ENCODE data around the gene C16orf92. TPM values are rescaled to one million over a fixed set of nuclear protein-coding genes. Genes with fewer than 3 reads are reported as not detected.

Gene C16orf92
- total RNA-seq, 1 experiment from 2014 or later, result not detected

DNA sequence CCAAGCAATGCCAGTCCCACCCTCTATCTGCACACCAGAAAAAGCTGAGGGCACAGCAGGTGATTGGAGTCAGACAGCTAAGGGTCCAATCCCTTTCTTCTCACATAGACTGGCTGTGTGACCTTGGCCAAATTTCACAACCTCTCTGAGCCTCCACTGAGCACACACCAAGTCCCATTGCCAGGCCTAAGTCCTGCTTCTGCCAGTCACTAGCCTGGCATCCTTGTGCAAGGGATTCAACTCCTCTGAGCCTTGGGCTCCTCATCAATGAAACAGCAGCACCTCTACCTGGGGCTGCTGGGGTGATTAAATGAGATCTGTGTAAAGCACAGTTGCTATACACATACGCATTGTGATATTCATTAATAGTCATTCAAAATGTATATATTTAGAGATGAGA lies 23.6 kb downstream of the C16orf92 start (continued):
- TF ChIP-seq, protein P1, sequence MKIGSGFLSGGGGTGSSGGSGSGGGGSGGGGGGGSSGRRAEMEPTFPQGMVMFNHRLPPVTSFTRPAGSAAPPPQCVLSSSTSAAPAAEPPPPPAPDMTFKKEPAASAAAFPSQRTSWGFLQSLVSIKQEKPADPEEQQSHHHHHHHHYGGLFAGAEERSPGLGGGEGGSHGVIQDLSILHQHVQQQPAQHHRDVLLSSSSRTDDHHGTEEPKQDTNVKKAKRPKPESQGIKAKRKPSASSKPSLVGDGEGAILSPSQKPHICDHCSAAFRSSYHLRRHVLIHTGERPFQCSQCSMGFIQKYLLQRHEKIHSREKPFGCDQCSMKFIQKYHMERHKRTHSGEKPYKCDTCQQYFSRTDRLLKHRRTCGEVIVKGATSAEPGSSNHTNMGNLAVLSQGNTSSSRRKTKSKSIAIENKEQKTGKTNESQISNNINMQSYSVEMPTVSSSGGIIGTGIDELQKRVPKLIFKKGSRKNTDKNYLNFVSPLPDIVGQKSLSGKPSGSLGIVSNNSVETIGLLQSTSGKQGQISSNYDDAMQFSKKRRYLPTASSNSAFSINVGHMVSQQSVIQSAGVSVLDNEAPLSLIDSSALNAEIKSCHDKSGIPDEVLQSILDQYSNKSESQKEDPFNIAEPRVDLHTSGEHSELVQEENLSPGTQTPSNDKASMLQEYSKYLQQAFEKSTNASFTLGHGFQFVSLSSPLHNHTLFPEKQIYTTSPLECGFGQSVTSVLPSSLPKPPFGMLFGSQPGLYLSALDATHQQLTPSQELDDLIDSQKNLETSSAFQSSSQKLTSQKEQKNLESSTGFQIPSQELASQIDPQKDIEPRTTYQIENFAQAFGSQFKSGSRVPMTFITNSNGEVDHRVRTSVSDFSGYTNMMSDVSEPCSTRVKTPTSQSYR (CRISPR knock-in tag; IDR thresholded peaks at IDR 0.05), result no peak
- TF ChIP-seq TEAD4 (CRISPR knock-in tag; IDR thresholded peaks at IDR 0.05) (no peak), ESRRA (CRISPR knock-in tag; IDR thresholded peaks at IDR 0.05; ENCODE audit: borderline replicate concordance) (no peak), FOXJ3 (CRISPR knock-in tag; IDR thresholded peaks at IDR 0.05; ENCODE audit: borderline replicate concordance) (no peak), HMGA2 (CRISPR knock-in tag; IDR thresholded peaks at IDR 0.05) (no peak), TP53 (CRISPR knock-in tag; IDR thresholded peaks at IDR 0.05) (no peak), ZNF396 (CRISPR knock-in tag; IDR thresholded peaks at IDR 0.05; ENCODE audit: borderline replicate concordance) (no peak)
- TF ChIP-seq, protein P2, sequence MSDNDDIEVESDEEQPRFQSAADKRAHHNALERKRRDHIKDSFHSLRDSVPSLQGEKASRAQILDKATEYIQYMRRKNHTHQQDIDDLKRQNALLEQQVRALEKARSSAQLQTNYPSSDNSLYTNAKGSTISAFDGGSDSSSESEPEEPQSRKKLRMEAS (CRISPR knock-in tag; IDR thresholded peaks at IDR 0.05), result no peak
- TF ChIP-seq, protein P3, sequence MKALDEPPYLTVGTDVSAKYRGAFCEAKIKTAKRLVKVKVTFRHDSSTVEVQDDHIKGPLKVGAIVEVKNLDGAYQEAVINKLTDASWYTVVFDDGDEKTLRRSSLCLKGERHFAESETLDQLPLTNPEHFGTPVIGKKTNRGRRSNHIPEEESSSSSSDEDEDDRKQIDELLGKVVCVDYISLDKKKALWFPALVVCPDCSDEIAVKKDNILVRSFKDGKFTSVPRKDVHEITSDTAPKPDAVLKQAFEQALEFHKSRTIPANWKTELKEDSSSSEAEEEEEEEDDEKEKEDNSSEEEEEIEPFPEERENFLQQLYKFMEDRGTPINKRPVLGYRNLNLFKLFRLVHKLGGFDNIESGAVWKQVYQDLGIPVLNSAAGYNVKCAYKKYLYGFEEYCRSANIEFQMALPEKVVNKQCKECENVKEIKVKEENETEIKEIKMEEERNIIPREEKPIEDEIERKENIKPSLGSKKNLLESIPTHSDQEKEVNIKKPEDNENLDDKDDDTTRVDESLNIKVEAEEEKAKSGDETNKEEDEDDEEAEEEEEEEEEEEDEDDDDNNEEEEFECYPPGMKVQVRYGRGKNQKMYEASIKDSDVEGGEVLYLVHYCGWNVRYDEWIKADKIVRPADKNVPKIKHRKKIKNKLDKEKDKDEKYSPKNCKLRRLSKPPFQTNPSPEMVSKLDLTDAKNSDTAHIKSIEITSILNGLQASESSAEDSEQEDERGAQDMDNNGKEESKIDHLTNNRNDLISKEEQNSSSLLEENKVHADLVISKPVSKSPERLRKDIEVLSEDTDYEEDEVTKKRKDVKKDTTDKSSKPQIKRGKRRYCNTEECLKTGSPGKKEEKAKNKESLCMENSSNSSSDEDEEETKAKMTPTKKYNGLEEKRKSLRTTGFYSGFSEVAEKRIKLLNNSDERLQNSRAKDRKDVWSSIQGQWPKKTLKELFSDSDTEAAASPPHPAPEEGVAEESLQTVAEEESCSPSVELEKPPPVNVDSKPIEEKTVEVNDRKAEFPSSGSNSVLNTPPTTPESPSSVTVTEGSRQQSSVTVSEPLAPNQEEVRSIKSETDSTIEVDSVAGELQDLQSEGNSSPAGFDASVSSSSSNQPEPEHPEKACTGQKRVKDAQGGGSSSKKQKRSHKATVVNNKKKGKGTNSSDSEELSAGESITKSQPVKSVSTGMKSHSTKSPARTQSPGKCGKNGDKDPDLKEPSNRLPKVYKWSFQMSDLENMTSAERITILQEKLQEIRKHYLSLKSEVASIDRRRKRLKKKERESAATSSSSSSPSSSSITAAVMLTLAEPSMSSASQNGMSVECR (CRISPR knock-in tag; IDR thresholded peaks at IDR 0.05; ENCODE audit: borderline replicate concordance), result no peak

DNA sequence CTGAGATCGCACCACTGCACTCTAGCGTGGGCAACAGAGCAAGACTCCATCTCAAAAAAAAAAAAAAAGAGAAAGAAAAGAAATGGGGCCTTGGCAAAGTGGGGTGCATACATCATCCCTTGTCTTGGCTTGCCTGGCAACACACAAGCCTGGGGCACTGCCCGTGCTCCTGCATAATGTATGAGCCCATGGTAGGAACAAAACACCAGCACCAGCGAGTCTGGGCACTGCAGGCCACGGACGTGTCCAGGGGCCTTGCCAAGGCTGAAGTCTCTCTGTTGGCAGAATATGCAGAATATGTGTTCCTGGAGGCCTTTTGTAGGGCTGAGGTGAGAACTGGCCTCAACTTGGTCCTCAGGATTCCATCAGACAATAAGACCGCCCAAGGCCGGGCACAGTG lies 26.9 kb downstream of the C16orf92 start:
- ChIA-PET CTCF (interaction anchor here (0.8 to 2.0 kb wide), 3 partner anchors 17 to 42 kb away, joined by 3 to 16 read pairs (median 6); partner anchors contain the start of gene TLCD3B), POLR2A (no interaction called here)
- no peak overlapping the region for H3K27ac Mint-ChIP-seq
- H3K36me3 Mint-ChIP-seq, result no peaks in the 10 kb centered on the region
- DNase-seq (ENCODE audit: low spot score) (no peak), ATAC-seq (no peak)
- peaks cover 42% of the 10 kb centered on the region for H3K27me3 Mint-ChIP-seq (ENCODE audit: low read depth)
- H3K9me3 Mint-ChIP-seq, result no peaks in the 10 kb centered on the region
- peaks cover 10% of the 10 kb centered on the region for H3K4me1 Mint-ChIP-seq
- no peak overlapping the region for H3K4me3 Mint-ChIP-seq
- TF ChIP-seq, protein P4, sequence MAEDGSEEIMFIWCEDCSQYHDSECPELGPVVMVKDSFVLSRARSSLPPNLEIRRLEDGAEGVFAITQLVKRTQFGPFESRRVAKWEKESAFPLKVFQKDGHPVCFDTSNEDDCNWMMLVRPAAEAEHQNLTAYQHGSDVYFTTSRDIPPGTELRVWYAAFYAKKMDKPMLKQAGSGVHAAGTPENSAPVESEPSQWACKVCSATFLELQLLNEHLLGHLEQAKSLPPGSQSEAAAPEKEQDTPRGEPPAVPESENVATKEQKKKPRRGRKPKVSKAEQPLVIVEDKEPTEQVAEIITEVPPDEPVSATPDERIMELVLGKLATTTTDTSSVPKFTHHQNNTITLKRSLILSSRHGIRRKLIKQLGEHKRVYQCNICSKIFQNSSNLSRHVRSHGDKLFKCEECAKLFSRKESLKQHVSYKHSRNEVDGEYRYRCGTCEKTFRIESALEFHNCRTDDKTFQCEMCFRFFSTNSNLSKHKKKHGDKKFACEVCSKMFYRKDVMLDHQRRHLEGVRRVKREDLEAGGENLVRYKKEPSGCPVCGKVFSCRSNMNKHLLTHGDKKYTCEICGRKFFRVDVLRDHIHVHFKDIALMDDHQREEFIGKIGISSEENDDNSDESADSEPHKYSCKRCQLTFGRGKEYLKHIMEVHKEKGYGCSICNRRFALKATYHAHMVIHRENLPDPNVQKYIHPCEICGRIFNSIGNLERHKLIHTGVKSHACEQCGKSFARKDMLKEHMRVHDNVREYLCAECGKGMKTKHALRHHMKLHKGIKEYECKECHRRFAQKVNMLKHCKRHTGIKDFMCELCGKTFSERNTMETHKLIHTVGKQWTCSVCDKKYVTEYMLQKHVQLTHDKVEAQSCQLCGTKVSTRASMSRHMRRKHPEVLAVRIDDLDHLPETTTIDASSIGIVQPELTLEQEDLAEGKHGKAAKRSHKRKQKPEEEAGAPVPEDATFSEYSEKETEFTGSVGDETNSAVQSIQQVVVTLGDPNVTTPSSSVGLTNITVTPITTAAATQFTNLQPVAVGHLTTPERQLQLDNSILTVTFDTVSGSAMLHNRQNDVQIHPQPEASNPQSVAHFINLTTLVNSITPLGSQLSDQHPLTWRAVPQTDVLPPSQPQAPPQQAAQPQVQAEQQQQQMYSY (CRISPR knock-in tag; IDR thresholded peaks at IDR 0.05), result no peak
- TF ChIP-seq NR3C1 (CRISPR knock-in tag; conservative IDR thresholded peaks at IDR 0.05; ENCODE audit: low read depth), result no peak
- TF ChIP-seq MYBL2 (CRISPR knock-in tag; IDR thresholded peaks at IDR 0.05), result no peak
- TF ChIP-seq ZNF317 (CRISPR knock-in tag; IDR thresholded peaks at IDR 0.05; ENCODE audit: borderline replicate concordance, low read depth), result no peak
- TF ChIP-seq, protein P5, sequence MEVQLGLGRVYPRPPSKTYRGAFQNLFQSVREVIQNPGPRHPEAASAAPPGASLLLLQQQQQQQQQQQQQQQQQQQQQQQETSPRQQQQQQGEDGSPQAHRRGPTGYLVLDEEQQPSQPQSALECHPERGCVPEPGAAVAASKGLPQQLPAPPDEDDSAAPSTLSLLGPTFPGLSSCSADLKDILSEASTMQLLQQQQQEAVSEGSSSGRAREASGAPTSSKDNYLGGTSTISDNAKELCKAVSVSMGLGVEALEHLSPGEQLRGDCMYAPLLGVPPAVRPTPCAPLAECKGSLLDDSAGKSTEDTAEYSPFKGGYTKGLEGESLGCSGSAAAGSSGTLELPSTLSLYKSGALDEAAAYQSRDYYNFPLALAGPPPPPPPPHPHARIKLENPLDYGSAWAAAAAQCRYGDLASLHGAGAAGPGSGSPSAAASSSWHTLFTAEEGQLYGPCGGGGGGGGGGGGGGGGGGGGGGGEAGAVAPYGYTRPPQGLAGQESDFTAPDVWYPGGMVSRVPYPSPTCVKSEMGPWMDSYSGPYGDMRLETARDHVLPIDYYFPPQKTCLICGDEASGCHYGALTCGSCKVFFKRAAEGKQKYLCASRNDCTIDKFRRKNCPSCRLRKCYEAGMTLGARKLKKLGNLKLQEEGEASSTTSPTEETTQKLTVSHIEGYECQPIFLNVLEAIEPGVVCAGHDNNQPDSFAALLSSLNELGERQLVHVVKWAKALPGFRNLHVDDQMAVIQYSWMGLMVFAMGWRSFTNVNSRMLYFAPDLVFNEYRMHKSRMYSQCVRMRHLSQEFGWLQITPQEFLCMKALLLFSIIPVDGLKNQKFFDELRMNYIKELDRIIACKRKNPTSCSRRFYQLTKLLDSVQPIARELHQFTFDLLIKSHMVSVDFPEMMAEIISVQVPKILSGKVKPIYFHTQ (CRISPR knock-in tag; IDR thresholded peaks at IDR 0.05), result no peak
- no peak for TF ChIP-seq CDX4 (CRISPR knock-in tag; IDR thresholded peaks at IDR 0.05; ENCODE audit: borderline replicate concordance)
- no peak for TF ChIP-seq FOXP1 (CRISPR knock-in tag; IDR thresholded peaks at IDR 0.05; ENCODE audit: borderline replicate concordance)
- TF ChIP-seq, protein P6, sequence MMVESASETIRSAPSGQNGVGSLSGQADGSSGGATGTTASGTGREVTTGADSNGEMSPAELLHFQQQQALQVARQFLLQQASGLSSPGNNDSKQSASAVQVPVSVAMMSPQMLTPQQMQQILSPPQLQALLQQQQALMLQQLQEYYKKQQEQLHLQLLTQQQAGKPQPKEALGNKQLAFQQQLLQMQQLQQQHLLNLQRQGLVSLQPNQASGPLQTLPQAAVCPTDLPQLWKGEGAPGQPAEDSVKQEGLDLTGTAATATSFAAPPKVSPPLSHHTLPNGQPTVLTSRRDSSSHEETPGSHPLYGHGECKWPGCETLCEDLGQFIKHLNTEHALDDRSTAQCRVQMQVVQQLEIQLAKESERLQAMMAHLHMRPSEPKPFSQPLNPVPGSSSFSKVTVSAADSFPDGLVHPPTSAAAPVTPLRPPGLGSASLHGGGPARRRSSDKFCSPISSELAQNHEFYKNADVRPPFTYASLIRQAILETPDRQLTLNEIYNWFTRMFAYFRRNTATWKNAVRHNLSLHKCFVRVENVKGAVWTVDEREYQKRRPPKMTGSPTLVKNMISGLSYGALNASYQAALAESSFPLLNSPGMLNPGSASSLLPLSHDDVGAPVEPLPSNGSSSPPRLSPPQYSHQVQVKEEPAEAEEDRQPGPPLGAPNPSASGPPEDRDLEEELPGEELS (CRISPR knock-in tag; IDR thresholded peaks at IDR 0.05), result no peak
- no peak for TF ChIP-seq NR1H2 (CRISPR knock-in tag; IDR thresholded peaks at IDR 0.05)
- TF ChIP-seq GRHL2 (CRISPR knock-in tag; IDR thresholded peaks at IDR 0.05; ENCODE audit: insufficient replicate concordance, severe bottlenecking), result no peak
- no peak for TF ChIP-seq NFATC4 (CRISPR knock-in tag; IDR thresholded peaks at IDR 0.05)
